ENCODE measurements around the gene UPP1. TPM values are rescaled to one million over a fixed set of nuclear protein-coding genes. Genes with fewer than 3 reads are reported as not detected.

The UPP1 gene
- total and polyA plus RNA-seq, 2 of the 13 experiments (the other 11 are each of a cell fraction or from before 2014, with no cell fraction given), result 5.7 to 9.8 TPM

GRCh38 chr7:48042216-48042615 is 46.8 kb upstream of the UPP1 start:
- no peak overlapping the region for H3K4me2 ChIP-seq (ENCODE audit: low read depth, low read length)
- POLR2A ChIA-PET, result no interaction called here
- no peaks in the 10 kb centered on the region for H3K36me3 ChIP-seq (replicated peaks in 1 of 2; ENCODE audit: control insufficient read depth in 1 of 2, insufficient read depth in 2 of 2, low read length in 2 of 2)
- FAIRE-seq (no peak), ATAC-seq (no peak), DNase-seq (ENCODE audit: low spot score) (no peak)
- 29% methylated on average over 3 of the region's 3 CpGs for WGBS (ENCODE audit: low lambda C conversion rate)
- H3K4me1 ChIP-seq (ENCODE audit: insufficient read depth, low read length), result no peaks in the 10 kb centered on the region
- no peaks in the 10 kb centered on the region for H4K20me1 ChIP-seq (ENCODE audit: insufficient read depth, low read length)
- BruUV-seq (replicated peaks), result no TSS peak
- H3K9ac ChIP-seq (ENCODE audit: insufficient read depth, low read depth, low read length), result no peak overlapping the region
- H3K4me3 ChIP-seq (replicated peaks in 1 of 3; ENCODE audit: insufficient read depth in 1 of 3, low read depth in 2 of 3, low read length in 3 of 3), result no peak overlapping the region
- CTCF ChIA-PET (ENCODE audit: low intra/inter-chr PET ratio, low total read pairs), result no interaction called here
- H2AFZ ChIP-seq (ENCODE audit: low read length), result no peak overlapping the region
- intact Hi-C loops (cut with micrococcal nuclease; ENCODE audit: unreplicated experiment) (no loop called here), in situ Hi-C loops (cut with HindIII; ENCODE audit: extremely low pct_ligation_motif_present, low pct_unique_long_range_greater_than_20kb) (no loop called here)
- no peaks in the 10 kb centered on the region for H3K9me3 ChIP-seq (ENCODE audit: low read length)
- TF ChIP-seq CSRNP2 (CRISPR knock-in tag; conservative IDR thresholded peaks at IDR 0.05; ENCODE audit: low read depth), result no peak
- TF ChIP-seq MYNN (CRISPR knock-in tag; IDR thresholded peaks at IDR 0.05; ENCODE audit: low read depth), result no peak
- no peak for TF ChIP-seq RXRB (CRISPR knock-in tag; IDR thresholded peaks at IDR 0.05; ENCODE audit: borderline replicate concordance)
- no peak for TF ChIP-seq PTBP1 (IDR thresholded peaks at IDR 0.05; ENCODE audit: low read depth, low read length, poor library complexity, severe bottlenecking)
- no peak for TF ChIP-seq TCF12 (IDR thresholded peaks at IDR 0.05)
- no peak for TF ChIP-seq TCF12 (CRISPR knock-in tag; IDR thresholded peaks at IDR 0.05)
- no peak for TF ChIP-seq RFX5 (IDR thresholded peaks at IDR 0.05; ENCODE audit: low read depth, low read length)
- no peak for TF ChIP-seq ZNF562 (CRISPR knock-in tag; IDR thresholded peaks at IDR 0.05; ENCODE audit: borderline replicate concordance)
- TF ChIP-seq ZBTB4 (CRISPR knock-in tag; IDR thresholded peaks at IDR 0.05; ENCODE audit: borderline replicate concordance), result no peak
- no peak for TF ChIP-seq PLSCR1 (CRISPR knock-in tag; IDR thresholded peaks at IDR 0.05; ENCODE audit: borderline replicate concordance)
- TF ChIP-seq MLLT10 (CRISPR knock-in tag; IDR thresholded peaks at IDR 0.05), result no peak
- TF ChIP-seq KDM6A (CRISPR knock-in tag; IDR thresholded peaks at IDR 0.05; ENCODE audit: low read depth), result no peak
- TF ChIP-seq ZNF770 (CRISPR knock-in tag; IDR thresholded peaks at IDR 0.05), result no peak
- TF ChIP-seq ZNF772 (CRISPR knock-in tag; IDR thresholded peaks at IDR 0.05), result no peak
- no peak for TF ChIP-seq NBN (conservative IDR thresholded peaks at IDR 0.05)
- H3K79me2 ChIP-seq (ENCODE audit: insufficient read depth, low read length), result no peaks in the 10 kb centered on the region
- H3K27ac ChIP-seq (ENCODE audit: extremely low read length, insufficient read depth, low read length), result no peak overlapping the region
- H3K27me3 ChIP-seq (ENCODE audit: control insufficient read depth in 1 of 2, insufficient read depth in 2 of 2, low read length in 2 of 2), result peaks cover 6 to 63% of the 10 kb centered on the region in 2 experiments; a peak in 4 of 5 replicates

All from HepG2 (cell line).